Nephron (organoid): ENCODE measurements around the gene NEURL1.

ENCODE experiments used
- H3K27ac Mint-ChIP-seq, 3 experiments: 2 replicates each; pipeline ENCODE4 v1.8.0; 2020; ENCODE audit warnings: mixed read lengths in 3 of 3, mild to moderate bottlenecking in 2 of 3, moderate library complexity in 1 of 3
- H3K27me3 Mint-ChIP-seq: 2 replicates; pipeline ENCODE4 v1.8.0; 2021; ENCODE audit warnings: low read depth, mild to moderate bottlenecking, moderate library complexity, mixed read lengths
- H3K36me3 Mint-ChIP-seq: 2 replicates; pipeline ENCODE4 v1.8.0; 2020; ENCODE audit warnings: low read depth, mixed read lengths
- H3K4me1 Mint-ChIP-seq: 2 replicates; pipeline ENCODE4 v1.8.0; 2020; ENCODE audit warnings: mixed read lengths
- H3K4me3 Mint-ChIP-seq, 3 experiments: 2 replicates each; pipeline ENCODE4 v1.8.0; 2020; ENCODE audit warnings: mild to moderate bottlenecking in 3 of 3, mixed read lengths in 3 of 3, moderate library complexity in 2 of 3
- H3K9me3 Mint-ChIP-seq: 2 replicates; pipeline ENCODE4 v1.8.0; 2020; ENCODE audit warnings: mixed read lengths
- TF ChIP-seq, protein P1 (sequence below), 3 experiments: fragments of 200-600 bp; sonication (generic); IDR thresholded peaks; one replicate each; pipeline ENCODE4 v1.5.0; 2021; ENCODE audit warnings: antibody characterized with exemption in 3 of 3; ENCODE audit not compliant: unreplicated experiment in 3 of 3

NEURL1 gene

DNA sequence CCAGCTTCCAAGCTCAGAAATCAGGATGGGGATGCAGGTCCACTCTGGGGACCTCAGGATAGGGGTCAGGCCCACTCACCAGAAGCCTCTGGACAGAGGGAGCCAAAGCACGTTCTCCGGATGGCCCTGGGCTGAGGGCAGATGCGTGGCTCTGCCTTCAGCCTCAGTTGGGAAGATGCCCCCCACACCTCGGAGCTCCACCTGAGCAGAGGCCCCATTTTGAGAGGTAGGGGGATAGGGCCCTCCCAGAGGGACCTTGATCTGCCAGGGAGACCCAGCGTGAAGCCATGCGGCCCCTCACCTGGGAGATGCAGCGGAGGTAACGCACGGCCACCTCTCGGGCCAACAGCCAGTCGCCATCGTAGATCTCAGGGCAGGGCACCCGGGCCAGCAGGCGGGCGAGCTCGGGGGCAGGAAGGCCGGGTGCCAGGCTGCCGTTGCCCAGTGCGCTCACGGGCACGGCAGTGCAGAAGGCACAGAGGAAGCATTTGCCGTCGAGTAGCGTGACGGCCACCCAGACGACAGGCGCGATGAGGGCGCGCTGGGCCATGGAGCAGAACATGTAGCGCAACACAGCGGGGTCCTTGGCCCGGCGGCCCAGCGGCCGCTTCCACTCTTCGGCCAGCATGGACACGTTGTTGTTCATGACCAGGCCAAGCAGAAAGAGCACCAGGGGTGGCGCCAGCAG is 35.5 kb upstream of the NEURL1 start:
- H3K27me3 Mint-ChIP-seq: peaks cover 8% of the 10 kb centered on the region
- TF ChIP-seq, protein P1, sequence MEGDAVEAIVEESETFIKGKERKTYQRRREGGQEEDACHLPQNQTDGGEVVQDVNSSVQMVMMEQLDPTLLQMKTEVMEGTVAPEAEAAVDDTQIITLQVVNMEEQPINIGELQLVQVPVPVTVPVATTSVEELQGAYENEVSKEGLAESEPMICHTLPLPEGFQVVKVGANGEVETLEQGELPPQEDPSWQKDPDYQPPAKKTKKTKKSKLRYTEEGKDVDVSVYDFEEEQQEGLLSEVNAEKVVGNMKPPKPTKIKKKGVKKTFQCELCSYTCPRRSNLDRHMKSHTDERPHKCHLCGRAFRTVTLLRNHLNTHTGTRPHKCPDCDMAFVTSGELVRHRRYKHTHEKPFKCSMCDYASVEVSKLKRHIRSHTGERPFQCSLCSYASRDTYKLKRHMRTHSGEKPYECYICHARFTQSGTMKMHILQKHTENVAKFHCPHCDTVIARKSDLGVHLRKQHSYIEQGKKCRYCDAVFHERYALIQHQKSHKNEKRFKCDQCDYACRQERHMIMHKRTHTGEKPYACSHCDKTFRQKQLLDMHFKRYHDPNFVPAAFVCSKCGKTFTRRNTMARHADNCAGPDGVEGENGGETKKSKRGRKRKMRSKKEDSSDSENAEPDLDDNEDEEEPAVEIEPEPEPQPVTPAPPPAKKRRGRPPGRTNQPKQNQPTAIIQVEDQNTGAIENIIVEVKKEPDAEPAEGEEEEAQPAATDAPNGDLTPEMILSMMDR (IDR thresholded peaks at IDR 0.05; ENCODE audit: unreplicated experiment in 3 of 3): no peak
- H3K4me3 Mint-ChIP-seq: no peak overlapping the region
- no peaks in the 10 kb centered on the region for H3K36me3 Mint-ChIP-seq
- no peak overlapping the region for H3K27ac Mint-ChIP-seq
- H3K9me3 Mint-ChIP-seq: no peaks in the 10 kb centered on the region
- H3K4me1 Mint-ChIP-seq: peaks cover 10% of the 10 kb centered on the region

DNA sequence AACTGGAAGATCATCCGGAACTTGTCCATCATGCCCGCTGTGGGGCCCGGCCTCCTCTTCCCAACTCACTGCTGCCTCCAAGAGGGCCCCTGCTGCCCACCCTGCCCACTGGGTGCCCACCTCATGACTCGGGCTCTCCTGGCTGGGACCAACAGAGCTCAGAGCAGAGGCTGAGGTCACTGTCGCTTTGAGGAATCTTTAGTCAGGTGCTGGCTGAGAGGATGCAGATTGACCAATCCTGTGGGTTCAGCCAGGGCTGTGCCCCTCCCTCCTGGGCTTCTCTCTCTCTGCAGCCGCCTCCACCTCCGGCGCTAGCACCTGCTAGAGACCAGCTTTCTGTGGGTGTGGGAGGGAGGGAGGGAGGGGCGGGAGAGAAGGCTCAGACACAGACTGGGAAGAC is 34.8 kb upstream of the NEURL1 start, which contains the start of gene CALHM1:
Gene CALHM1 (minus strand): TSS at position 181 of the 400 bp plus-strand sequence. CDS start 149 bp downstream, at position 32.
- Mint-ChIP-seq H3K4me3 (no peak within 1 kb of the TSS), H3K4me1 (peaks cover 10% of the 10 kb centered on the region), H3K36me3 (no peaks in the 10 kb centered on the region), H3K9me3 (no peaks in the 10 kb centered on the region), H3K27ac (no peak within 1 kb of the TSS), H3K27me3 (peaks cover 4% of the 10 kb centered on the region)
- TF ChIP-seq, protein P1 (IDR thresholded peaks at IDR 0.05; ENCODE audit: unreplicated experiment in 3 of 3): no peak

DNA sequence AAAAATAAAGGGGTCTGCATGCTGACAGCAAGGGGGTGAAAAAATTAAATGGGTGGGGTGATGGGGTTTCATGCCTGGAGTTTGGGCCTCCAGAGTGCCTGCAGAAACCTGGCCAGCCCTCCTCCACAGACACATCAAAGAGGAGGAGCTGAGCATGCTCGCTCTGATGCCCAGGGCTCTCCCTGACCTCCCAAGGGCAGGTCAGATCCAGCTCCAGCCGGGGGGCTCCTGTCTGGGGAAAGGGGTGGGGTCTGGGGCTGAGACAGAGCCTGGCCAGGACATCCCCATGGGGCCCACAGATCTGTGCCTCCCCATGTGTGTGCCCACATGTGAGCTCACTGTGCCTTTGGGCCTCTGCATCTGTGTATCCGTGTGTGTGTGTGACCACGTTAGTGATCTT is 33.9 kb upstream of the NEURL1 start:
- no peaks in the 10 kb centered on the region for H3K9me3 Mint-ChIP-seq
- TF ChIP-seq, protein P1 (IDR thresholded peaks at IDR 0.05; ENCODE audit: unreplicated experiment in 3 of 3): no peak
- no peaks in the 10 kb centered on the region for H3K36me3 Mint-ChIP-seq
- H3K27me3 Mint-ChIP-seq: peaks cover 2% of the 10 kb centered on the region
- no peak overlapping the region for H3K4me3 Mint-ChIP-seq
- H3K27ac Mint-ChIP-seq: no peak overlapping the region
- H3K4me1 Mint-ChIP-seq: peaks cover 10% of the 10 kb centered on the region

DNA sequence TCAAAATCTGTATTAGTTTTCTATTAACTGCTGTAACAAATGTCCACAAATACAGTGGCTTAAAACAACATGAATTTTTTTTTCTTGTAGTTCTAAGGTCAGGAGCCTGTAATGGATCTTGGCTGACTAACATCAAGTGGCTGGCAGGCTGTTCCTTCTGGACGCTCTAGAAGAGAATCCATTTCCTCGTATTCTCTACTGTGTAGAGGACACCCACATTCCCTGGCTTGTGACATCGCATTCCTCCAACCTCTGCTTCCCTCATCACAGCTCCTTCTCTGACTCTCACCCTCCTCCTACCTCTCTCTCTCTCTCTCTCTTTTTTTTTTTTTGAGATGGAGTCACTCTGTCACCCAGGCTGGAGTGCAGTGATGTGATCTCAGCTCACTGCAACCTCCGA is 30.0 kb upstream of the NEURL1 start:
- Mint-ChIP-seq H3K4me3 (no peak overlapping the region), H3K27me3 (peaks cover 7% of the 10 kb centered on the region), H3K4me1 (peaks cover 10% of the 10 kb centered on the region), H3K27ac (no peak overlapping the region), H3K36me3 (no peaks in the 10 kb centered on the region), H3K9me3 (no peaks in the 10 kb centered on the region)
- TF ChIP-seq, protein P1 (IDR thresholded peaks at IDR 0.05; ENCODE audit: unreplicated experiment in 3 of 3): no peak

DNA sequence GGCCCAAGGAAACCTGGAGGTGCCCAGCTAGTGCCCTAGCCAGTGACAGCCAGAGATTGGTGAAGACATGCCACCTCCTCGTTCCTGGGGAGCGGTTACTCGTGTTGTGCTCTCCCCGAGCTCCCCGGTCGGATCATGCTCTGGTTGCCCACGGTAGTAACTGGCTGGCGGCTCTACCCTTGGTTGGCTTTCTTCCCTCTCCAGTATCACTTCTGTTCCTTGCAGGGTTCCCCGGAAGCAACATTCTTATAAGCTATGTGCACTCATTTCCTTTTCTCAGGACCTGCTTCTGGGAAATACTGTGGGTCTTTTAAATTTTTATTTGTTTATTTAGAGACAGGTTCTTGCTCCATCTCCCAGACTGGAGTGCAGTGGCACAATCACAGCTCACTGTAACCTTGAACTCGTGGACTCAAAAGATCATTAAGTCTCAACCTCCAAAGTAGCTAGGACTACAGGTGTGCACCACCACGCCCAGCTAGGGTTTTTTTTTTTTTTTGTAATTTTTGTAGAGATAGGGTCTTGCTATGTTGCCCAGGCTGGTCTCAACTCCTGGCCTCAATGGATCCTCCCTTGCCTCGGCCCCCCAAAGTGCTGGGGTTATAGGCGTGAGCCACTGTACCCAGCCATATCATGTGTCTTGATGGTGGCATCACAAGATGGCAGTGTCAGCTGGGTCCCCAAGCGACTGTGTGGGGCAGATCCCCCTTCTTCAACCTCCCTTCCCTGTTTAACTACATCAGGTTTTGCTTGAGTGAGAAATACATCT is 27.9 kb upstream of the NEURL1 start:
- Mint-ChIP-seq H3K27me3 (peaks cover 12% of the 10 kb centered on the region), H3K9me3 (no peaks in the 10 kb centered on the region), H3K4me1 (no peaks in the 10 kb centered on the region), H3K4me3 (no peak overlapping the region), H3K36me3 (no peaks in the 10 kb centered on the region), H3K27ac (no peak overlapping the region)
- TF ChIP-seq, protein P1 (IDR thresholded peaks at IDR 0.05; ENCODE audit: unreplicated experiment in 3 of 3): no peak
